GM18517 (cell line): ENCODE measurements around the gene MMP25.

ENCODE experiments used
- ATAC-seq: cut with Tn5 transposase; IDR thresholded peaks from one replicate; pipeline ENCODE4 v1.9.1; 2021; ENCODE audit warnings: mild to moderate bottlenecking, moderate library complexity; ENCODE audit not compliant: unreplicated experiment

The MMP25 gene

GRCh38 chr16:3015865-3016521 is 30.4 kb upstream of the MMP25 start:
- ATAC-seq = no peak

DNA sequence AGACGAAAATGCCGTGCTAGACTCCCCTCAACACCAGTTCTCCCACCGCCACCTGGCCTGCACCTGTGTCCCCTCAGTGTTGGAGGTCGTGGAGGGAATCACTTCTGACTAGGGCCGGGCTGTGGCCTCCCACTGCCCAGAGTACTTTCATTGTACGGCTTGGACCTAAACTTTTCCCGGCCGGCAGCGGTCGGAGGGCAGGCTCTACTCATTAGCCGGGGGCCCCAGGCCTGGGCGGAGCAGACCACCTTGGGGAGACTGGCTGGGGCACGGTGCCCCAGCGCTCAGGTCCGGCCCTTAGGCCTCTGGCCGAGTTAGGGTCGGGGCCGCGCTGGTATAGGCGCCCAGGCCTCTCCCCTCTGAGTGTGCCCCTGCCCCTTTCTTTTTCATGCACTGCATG is 29.0 kb upstream of the MMP25 start:
- ATAC-seq = no peak

- ATAC-seq = no peak
These were observed 28.4 kb upstream of the MMP25 start, which contains the start of gene CLDN6 for GRCh38 chr16:3017794-3018506. Gene CLDN6, minus strand, starts transcription at chr16:3018183. Its CDS starts 2,162 bp downstream, at chr16:3016021.

DNA sequence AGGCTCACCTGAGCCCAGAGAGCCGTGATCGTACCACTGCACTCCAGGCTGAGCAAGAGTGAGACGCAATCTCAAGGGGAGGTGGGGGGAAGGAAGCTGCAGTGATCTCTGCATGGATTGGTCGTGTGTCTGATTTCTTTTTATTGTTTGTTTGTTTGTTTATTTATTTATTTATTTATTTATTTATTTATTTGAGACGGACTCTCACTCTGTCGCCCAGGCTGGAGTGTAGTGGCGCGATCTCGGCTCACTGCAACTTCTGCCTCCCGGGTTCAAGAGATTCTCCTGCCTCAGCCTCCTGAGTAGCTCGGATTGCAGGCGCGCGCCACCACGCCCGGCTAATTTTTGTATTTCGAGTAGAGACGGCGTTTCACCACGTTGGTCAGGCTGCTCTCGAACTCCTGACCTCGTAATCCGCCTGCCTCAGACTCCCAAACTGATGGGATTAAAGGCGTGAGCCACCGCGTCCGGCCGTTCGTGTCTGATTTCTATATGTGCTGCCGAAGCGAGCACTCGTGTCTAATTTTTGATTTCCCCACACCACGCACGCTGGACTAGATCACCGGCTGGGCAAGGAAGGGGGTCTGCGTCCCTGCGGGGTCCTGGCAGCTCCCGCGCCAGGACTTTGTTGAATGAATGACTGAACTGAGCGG is 26.6 kb upstream of the MMP25 start:
- no peak for ATAC-seq

DNA sequence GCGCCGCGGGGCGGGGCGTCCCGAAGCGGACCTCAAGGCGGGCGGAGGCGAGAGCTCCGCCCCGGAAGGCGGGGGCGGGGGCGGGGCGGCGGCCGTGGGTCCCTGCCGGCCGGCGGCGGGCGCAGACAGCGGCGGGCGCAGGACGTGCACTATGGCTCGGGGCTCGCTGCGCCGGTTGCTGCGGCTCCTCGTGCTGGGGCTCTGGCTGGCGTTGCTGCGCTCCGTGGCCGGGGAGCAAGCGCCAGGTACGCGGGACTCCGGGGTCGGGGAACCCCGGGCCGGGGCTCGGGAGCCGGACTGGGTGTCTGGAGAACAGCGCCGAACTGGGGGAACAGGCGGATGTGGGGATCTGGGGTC is 26.1 kb upstream of the MMP25 start, which contains the start of gene TNFRSF12A:
Gene TNFRSF12A (plus strand): TSS at position 122 of the 357 bp plus-strand sequence. CDS start 30 bp downstream, at position 152.
- ATAC-seq = no peak

DNA sequence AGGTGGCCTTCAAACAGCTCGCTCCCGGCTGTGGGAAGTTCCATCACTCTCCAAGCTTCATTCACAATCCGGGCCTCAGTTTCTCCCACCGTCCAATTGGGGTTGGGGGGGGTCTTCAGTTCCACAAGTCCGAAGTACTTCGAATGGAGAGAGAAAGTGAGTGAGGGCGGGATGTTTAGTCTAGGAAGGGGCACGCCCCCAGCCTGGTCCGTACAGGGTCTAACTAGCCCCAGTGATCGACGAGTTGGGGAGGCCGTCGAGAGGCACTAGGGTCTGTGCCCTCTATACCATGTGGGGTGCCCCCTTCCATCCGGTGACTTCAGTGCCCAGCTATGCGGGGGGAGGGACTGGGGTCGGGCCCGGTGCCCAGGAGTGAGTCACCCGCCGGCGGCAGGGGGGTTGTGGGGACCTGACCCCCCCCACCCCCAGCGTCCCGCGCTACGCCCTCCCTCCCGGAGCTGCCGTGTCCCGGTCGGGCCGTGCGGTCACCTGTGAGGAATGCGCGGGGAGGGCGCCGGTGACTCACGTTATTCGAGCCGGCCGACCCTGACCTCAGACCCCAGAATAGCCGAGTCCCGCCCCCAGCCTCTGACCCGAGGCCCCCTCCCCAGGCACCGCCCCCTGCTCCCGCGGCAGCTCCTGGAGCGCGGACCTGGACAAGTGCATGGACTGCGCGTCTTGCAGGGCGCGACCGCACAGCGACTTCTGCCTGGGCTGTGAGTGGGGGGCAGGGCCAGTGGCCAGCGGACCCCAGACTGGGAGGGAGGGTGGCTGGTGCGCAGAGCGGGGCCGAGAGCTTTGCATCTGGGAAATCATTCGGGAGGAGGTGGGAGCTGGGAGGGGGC is 25.5 kb upstream of the MMP25 start:
- no peak for ATAC-seq

DNA sequence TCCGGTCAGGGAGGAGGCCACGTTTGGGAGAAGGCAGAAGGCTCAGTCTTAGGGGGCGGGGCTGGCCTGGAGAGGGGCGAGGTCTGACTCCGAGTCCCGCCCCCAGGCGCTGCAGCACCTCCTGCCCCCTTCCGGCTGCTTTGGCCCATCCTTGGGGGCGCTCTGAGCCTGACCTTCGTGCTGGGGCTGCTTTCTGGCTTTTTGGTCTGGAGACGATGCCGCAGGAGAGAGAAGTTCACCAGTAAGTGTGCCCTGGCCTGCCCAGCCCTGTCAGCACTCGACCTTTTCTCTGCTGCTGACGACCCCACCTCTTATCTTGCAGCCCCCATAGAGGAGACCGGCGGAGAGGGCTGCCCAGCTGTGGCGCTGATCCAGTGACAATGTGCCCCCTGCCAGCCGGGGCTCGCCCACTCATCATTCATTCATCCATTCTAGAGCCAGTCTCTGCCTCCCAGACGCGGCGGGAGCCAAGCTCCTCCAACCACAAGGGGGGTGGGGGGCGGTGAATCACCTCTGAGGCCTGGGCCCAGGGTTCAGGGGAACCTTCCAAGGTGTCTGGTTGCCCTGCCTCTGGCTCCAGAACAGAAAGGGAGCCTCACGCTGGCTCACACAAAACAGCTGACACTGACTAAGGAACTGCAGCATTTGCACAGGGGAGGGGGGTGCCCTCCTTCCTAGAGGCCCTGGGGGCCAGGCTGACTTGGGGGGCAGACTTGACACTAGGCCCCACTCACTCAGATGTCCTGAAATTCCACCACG is 24.7 kb upstream of the MMP25 start:
- no peak for ATAC-seq

DNA sequence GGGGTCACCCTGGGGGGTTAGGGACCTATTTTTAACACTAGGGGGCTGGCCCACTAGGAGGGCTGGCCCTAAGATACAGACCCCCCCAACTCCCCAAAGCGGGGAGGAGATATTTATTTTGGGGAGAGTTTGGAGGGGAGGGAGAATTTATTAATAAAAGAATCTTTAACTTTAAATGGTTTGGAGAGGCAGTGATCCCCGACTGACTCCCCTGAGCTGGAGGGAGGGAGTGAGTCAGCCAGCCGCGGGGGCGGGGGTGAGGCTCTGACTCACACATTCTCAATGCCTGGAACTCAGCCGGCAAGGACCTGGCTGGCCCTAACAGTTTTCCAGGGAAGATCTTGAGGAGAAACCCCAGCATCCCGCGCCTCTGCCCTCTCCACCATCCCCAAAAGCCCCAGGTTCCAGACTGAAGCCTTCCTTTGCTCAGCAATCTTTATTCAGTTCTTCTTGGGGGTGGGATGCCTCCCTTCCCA is 24.1 kb upstream of the MMP25 start:
- ATAC-seq = no peak

- no peak for ATAC-seq
These were observed 23.5 kb upstream of the MMP25 start for GRCh38 chr16:3022684-3023414.

- ATAC-seq = no peak
These were observed 23.0 kb upstream of the MMP25 start for GRCh38 chr16:3023415-3023668.

DNA sequence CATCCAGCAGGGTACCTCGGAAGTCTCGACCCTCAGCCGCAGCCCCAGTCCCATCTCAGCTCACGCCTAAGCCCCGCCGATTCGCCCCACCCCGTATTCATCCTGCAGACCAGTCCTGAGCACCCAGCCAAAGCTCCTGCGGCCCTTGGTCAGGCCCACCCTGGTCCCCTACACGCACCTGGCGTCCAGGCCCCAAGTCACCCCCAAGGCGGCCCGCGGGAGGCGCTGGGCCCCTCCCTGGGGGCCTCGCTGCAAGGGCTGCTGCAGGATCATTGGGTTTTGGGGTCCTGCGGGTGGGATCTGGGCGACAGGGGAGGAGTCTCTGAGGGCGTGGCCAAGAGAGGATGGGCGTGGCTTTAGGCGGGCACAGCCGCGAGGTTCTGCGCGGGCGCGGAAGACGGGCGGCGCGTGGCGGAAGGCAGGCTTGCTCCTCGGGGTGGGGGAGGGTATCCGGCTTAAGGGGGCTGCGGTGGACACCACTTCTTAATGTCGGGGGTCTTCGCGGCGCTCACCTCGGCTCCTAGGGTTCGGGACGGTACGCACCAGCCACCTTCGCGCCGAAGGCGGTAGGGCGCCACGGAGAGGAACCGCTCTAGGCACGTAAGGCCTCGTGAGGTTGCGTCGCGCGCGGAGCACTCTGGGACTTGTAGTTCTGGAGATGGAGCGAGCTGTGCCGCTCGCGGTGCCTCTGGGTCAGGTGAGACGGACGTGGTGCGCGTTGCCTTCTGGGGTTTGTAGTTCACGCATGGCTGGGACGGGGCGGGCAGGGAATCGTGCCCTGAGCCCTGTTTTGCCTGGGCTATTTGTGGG is 22.5 kb upstream of the MMP25 start, which contains the start of the genes HCFC1R1 and THOC6:
Gene HCFC1R1 (minus strand): TSS at position 274 of the 810 bp plus-strand sequence. CDS start 1 bp downstream, at position 273.
Gene THOC6 (plus strand): TSS at position 367 of the 810 bp plus-strand sequence. CDS start 292 bp downstream, at position 659.
- peak; percentile 64 for ATAC-seq

DNA sequence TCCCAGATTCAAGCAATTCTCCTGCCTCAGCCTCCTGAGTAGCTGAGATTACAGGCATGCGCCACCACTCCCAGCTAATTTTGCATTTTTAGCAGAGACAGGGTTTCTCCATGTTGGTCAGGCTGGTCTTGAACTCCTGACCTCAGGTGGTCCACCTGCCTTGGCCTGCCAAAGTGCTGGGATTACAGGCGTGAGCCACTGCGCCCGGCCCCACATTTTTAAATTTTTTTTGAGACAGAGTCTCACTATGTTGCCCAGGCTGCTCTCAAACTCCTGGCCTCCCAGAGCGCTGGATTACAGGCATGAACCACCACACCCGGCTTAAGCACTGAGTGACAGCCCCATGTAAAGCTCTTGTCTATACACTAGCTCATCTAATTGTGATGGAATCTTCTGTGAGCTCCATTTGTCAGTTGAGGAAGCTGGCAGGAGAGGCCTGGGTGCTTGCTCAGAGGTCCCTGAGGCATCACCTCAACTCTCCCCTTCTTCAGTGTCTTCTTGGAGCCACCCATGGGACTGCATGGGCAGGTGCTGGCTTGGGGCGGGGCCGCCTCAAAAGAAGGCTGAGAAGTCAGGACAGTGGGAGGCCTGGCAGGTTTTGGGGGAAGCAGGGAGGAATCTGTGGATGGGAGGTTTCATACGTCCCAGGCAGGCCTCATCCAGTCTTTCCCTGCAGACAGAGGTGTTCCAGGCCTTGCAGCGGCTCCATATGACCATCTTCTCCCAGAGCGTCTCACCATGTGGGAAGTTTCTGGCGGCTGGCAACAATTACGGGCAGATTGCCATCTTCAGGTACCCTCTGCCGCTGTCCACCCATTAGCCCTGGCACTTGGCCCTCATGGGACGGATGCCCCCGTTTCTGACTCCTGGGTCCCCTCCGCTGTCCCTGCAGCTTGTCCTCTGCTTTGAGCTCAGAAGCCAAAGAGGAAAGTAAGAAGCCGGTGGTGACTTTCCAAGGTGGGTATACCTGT is 21.0 kb upstream of the MMP25 start:
- no peak for ATAC-seq

DNA sequence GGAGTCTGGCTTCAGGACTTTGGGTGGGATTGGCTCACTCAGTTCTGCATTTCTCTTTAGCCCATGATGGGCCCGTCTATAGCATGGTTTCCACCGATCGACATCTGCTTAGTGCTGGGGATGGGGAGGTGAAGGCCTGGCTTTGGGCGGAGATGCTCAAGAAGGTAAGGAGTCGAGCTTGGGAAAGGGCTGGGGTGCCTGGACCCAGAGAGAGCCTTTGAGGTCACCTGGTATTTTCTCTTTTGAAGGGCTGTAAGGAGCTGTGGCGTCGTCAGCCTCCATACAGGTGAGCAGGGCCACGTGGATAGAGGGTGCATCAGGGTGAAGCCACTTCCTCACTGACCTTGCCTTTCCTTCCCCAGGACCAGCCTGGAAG is 20.4 kb upstream of the MMP25 start:
- no peak for ATAC-seq

- ATAC-seq = no peak
These were observed 19.5 kb upstream of the MMP25 start for GRCh38 chr16:3026609-3027488.

GRCh38 chr16:3027489-3027795 is 18.9 kb upstream of the MMP25 start:
- no peak for ATAC-seq

DNA sequence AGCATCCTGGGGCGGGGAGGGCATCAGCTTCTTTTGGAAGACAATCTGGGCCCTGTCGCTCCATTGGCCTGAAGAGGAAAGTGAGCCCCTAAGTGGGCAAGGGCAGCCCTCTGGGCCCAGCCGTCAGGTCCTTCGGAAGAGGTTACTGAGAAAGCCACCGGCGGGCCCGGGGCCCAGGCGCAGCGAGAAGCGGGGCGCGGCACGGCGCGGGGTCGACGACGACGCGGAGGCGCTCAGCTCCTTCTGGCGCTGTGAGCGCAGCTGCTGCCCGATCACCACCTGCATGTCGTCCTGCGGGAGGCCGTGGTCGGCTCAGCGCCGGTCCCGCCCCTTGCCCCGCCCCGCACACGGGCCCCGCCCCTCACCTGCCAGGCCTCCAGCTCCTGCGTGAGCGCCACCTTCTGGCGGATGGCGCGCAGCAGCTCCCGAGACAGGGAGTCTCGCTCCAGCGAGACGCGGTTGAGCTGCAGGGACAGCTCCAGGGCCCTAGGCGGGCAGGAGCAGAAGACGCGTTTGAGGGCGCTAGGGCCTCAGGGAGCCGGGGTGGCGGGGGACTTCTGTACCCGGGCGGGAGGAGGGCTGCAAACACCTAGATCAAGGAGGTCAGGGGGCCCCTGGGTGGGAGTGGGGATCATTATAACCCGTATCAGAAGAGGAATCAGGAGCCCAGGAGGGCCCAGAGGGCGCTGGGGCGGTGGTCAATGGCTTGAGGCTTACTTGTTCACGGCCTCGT is 18.2 kb upstream of the MMP25 start:
- ATAC-seq = no peak
